HuH-7.5 (cell line): ENCODE results near the gene ICA1L.
A peak's percentile ranks its signal among the peaks of the same experiment; 100 is the strongest.

Source experiments
- DNase-seq: peaks from one replicate; pipeline ENCODE4 v3.0.0; 2011; ENCODE audit warnings: low spot score

The ICA1L gene

GRCh38 chr2:202782940-202783558 lies 88.5 kb downstream of the ICA1L start:
- no peak for DNase-seq

- no peak for DNase-seq
These were observed 91.0 kb downstream of the ICA1L start for GRCh38 chr2:202780514-202781021.

GRCh38 chr2:202778217-202778616 lies 93.3 kb downstream of the ICA1L start:
- no peak for DNase-seq

GRCh38 chr2:202774104-202774503 lies 97.5 kb downstream of the ICA1L start:
- DNase-seq: peak; percentile 18

GRCh38 chr2:202773301-202773973 lies 98.1 kb downstream of the ICA1L start:
- DNase-seq: no peak

- no peak for DNase-seq
These were observed 99.7 kb downstream of the ICA1L start for GRCh38 chr2:202771741-202772460.

- DNase-seq: no peak
These were observed 100.2 kb downstream of the ICA1L start for GRCh38 chr2:202771336-202771735.

GRCh38 chr2:202769201-202769600 lies 102.4 kb downstream of the ICA1L start:
- DNase-seq: no peak

- no peak for DNase-seq
These were observed 103.3 kb downstream of the ICA1L start for GRCh38 chr2:202768273-202768672.

- DNase-seq: no peak
These were observed 106.1 kb downstream of the ICA1L start for GRCh38 chr2:202765436-202765835.

- no peak for DNase-seq
These were observed 106.6 kb downstream of the ICA1L start for GRCh38 chr2:202764991-202765390.

- DNase-seq: no peak
These were observed 107.7 kb downstream of the ICA1L start for GRCh38 chr2:202763916-202764315.

- no peak for DNase-seq
These were observed 109.0 kb downstream of the ICA1L start for GRCh38 chr2:202762556-202762955.

GRCh38 chr2:202760848-202761247 lies 110.7 kb downstream of the ICA1L start:
- no peak for DNase-seq

- no peak for DNase-seq
These were observed 113.0 kb downstream of the ICA1L start for GRCh38 chr2:202758604-202759003.

- no peak for DNase-seq
These were observed 113.4 kb downstream of the ICA1L start for GRCh38 chr2:202758128-202758527.

- no peak for DNase-seq
These were observed 114.2 kb downstream of the ICA1L start for GRCh38 chr2:202757339-202757738.

- DNase-seq: no peak
These were observed 115.0 kb downstream of the ICA1L start for GRCh38 chr2:202756598-202756997.

- DNase-seq: no peak
These were observed 116.6 kb downstream of the ICA1L start for GRCh38 chr2:202754936-202755335.

GRCh38 chr2:202752071-202752470 lies 119.5 kb downstream of the ICA1L start:
- no peak for DNase-seq

GRCh38 chr2:202750763-202751427 lies 120.7 kb downstream of the ICA1L start:
- no peak for DNase-seq

GRCh38 chr2:202749477-202749876 lies 122.1 kb downstream of the ICA1L start:
- no peak for DNase-seq

GRCh38 chr2:202743613-202744012 lies 128.0 kb downstream of the ICA1L start:
- no peak for DNase-seq
